SKM-1 treated with dmso at 0.1 percent for 144 hours (cell line): ENCODE measurements around the gene SRC.

ENCODE experiments used
- DNase-seq: peaks from one replicate; lab custom pipeline; 2025; ENCODE audit not compliant: unreplicated experiment; lab: John Stamatoyannopoulos, UW

The SRC gene

GRCh38 chr20:37314617-37315016 lies 31.3 kb upstream of the SRC start:
- DNase-seq = no peak

GRCh38 chr20:37315021-37315451 lies 30.9 kb upstream of the SRC start:
- DNase-seq = no peak

- DNase-seq = no peak
Measured at GRCh38 chr20:37315452-37316110, 30.4 kb upstream of the SRC start.

GRCh38 chr20:37316116-37316774 lies 29.7 kb upstream of the SRC start:
- DNase-seq = peak; percentile 79

GRCh38 chr20:37316775-37317170 lies 29.2 kb upstream of the SRC start:
- DNase-seq = no peak

GRCh38 chr20:37317316-37317715 lies 28.6 kb upstream of the SRC start:
- DNase-seq = no peak

GRCh38 chr20:37317994-37318640 lies 27.8 kb upstream of the SRC start:
- DNase-seq = no peak

- DNase-seq = no peak
Measured at GRCh38 chr20:37319151-37319671, 26.7 kb upstream of the SRC start.

GRCh38 chr20:37323985-37324384 lies 22.0 kb upstream of the SRC start:
- no peak for DNase-seq

- DNase-seq = no peak
Measured at GRCh38 chr20:37325206-37325605, 20.7 kb upstream of the SRC start.

GRCh38 chr20:37326666-37327065 lies 19.3 kb upstream of the SRC start:
- no peak for DNase-seq

- no peak for DNase-seq
Measured at GRCh38 chr20:37327748-37328147, 18.2 kb upstream of the SRC start.

GRCh38 chr20:37328149-37328945 lies 17.6 kb upstream of the SRC start:
- no peak for DNase-seq

GRCh38 chr20:37329481-37330165 lies 16.3 kb upstream of the SRC start:
- DNase-seq = no peak

GRCh38 chr20:37330316-37330715 lies 15.6 kb upstream of the SRC start:
- DNase-seq = no peak

- DNase-seq = no peak
Measured at GRCh38 chr20:37331060-37331857, 14.7 kb upstream of the SRC start.

GRCh38 chr20:37333130-37333847 lies 12.7 kb upstream of the SRC start:
- no peak for DNase-seq

GRCh38 chr20:37333848-37334318 lies 12.1 kb upstream of the SRC start:
- no peak for DNase-seq

- DNase-seq = no peak
Measured at GRCh38 chr20:37334450-37334849, 11.5 kb upstream of the SRC start.
